Activated CD8-positive, alpha-beta memory T cell treated with anti-CD3 and anti-CD28 coated beads for 36 hours (primary cell): ENCODE data around the gene PSMG3. TPM values are rescaled to one million over a fixed set of nuclear protein-coding genes. Genes with fewer than 3 reads are reported as not detected.

Experiments used
- CTCF ChIA-PET: fragments of 350-600 bp; sonication (Branson Sonifier 250); formaldehyde crosslinking; loops from one replicate; lab custom pipeline; 2021; ENCODE audit warnings: antibody characterized with exemption; lab: Charles Lee
- POLR2A ChIA-PET: fragments of 350-600 bp; sonication (Branson Sonifier 250); formaldehyde crosslinking; loops from one replicate; lab custom pipeline; 2021; ENCODE audit warnings: antibody characterized with exemption; lab: Charles Lee
- total RNA-seq, 2 experiments: library from RNA; stranded (reverse); gene quantifications; one replicate each; pipeline ENCODE4 v1.2.3, GENCODE V29; 2021

Gene PSMG3
- total RNA-seq, result 10 to 100 TPM; 69.9 to 74.6 TPM

DNA sequence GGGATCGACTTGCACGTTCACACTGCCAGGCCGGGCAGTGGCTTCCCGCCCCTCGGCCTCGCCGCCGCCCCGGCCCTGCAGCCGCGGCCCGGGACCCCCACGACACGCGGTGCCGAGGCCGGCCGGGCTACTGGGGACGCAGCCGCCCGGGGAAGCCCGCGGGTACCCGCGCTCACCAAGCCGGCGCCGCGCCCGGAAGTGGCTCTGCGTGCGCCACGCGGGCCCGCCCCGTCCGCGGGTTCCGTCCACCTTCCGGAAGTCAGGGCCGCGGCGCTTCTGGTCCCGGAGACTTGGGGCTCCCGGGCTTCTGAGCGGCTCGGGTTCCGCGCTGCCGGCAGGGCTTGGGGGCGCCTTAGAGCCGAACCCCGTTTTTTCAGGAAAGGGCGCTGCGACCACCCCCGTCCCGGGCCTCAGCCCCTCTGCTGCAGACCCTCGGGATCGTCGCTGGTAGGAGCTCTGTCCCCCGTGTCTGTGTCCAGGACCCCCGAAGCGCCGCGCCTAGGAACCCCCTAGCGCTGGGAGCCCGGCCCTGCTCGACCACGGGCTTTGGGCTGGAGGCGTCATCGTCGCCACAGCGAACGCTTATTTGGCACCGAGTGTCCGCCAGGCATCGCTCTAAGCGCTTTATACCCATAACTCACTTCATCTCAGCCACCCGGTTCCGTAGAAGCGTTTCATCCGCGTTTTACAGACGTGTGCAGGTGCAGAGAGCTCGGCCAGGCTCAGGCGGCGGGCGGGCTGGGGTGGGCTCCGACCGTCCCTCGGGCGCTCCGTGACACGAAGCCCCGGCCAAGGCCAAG lies at the start of gene PSMG3:
Gene PSMG3, minus strand, starts transcription at position 200 of the 800 bp plus-strand sequence. CDS start 693 bp downstream, outside the sequence.
- CTCF ChIA-PET, result interaction anchor here (0.7 to 1.0 kb wide), 3 partner anchors 9 to 68 kb away, joined by 3 to 6 read pairs (median 3); no protein-coding TSS in a partner anchor
- POLR2A ChIA-PET, result no interaction called here

DNA sequence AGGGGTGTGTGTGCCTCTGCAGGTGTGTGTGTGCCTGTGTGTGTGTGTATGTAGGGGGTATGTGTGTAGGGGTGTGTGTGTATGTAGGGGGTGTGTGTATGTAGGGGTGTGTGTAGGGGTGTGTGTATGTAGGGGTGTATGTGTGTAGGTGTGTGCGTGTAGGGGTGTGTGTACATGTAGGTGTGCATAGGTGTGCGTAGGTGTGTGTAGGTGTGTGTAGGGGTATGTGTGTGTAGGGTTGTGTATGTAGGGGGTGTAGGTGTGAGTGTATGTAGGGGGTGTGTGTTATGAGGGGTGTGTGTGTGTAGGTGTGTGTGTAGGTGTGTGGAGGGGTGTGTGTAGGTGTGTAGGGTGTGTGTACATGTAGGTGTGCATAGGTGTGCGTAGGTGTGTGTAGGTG lies 48.6 kb upstream of the PSMG3 start:
- CTCF ChIA-PET, result no interaction called here
- POLR2A ChIA-PET, result no interaction called here

- POLR2A ChIA-PET, result no interaction called here
- CTCF ChIA-PET, result no interaction called here
These were observed 48.1 kb upstream of the PSMG3 start for GRCh38 chr7:1617957-1618356.

DNA sequence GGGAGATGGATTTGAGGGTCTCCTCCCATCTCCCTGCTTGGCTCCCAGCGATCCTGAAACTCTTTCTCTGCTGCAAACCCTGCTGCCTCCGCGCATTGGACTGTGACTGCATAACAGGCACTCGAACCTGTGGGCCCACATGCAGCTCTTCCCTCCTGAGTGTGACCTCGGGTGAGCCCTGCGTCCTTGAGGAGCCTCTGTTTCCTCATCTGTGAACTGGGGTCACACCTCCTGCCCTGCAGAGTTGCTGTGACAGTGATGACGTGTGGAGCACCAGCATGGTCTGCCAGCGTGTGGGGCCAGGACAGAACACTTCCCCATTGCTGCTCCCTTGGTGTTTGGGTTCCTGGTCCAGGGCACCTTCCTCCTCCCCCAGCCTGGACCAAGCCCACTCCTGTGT lies 46.9 kb upstream of the PSMG3 start:
- CTCF ChIA-PET, result interaction anchor here (0.5 kb wide), 1 partner anchor 543 kb away, joined by 3 read pairs; no protein-coding TSS in a partner anchor
- POLR2A ChIA-PET, result no interaction called here

DNA sequence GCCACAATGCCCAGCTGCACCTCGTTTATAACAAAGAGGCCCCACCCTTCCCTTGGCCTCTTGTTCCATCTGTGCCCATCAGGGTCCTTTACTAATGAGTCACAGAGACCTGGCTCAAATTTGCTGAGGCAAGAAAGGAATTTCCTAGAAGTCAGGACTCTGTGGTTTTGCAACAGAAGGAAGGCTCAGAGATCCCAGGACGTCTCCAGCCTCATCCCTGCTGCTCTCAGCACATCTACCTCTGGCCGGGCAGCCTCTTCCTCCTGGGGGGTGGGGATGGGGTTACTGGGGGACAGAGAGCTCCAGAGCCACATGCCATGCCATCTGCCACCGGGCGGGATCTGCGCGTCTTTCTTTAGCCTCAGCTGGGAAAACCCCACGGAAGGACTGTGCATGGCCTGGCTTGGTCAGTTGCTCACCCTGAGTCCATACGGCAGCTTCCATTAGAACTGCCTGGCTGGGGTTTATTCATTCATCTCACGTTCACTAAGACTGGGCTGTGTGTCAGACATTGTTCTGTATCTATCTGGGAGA lies 41.9 kb upstream of the PSMG3 start:
- POLR2A ChIA-PET, result no interaction called here
- CTCF ChIA-PET, result no interaction called here

- ChIA-PET POLR2A (no interaction called here), CTCF (no interaction called here)
These were observed 41.0 kb upstream of the PSMG3 start for GRCh38 chr7:1610678-1611302.

- ChIA-PET CTCF (no interaction called here), POLR2A (no interaction called here)
These were observed 40.3 kb upstream of the PSMG3 start for GRCh38 chr7:1610013-1610677.

- POLR2A ChIA-PET, result no interaction called here
- CTCF ChIA-PET, result no interaction called here
These were observed 39.2 kb upstream of the PSMG3 start for GRCh38 chr7:1609023-1609422.

GRCh38 chr7:1608318-1608717 lies 38.5 kb upstream of the PSMG3 start:
- ChIA-PET POLR2A (no interaction called here), CTCF (no interaction called here)

DNA sequence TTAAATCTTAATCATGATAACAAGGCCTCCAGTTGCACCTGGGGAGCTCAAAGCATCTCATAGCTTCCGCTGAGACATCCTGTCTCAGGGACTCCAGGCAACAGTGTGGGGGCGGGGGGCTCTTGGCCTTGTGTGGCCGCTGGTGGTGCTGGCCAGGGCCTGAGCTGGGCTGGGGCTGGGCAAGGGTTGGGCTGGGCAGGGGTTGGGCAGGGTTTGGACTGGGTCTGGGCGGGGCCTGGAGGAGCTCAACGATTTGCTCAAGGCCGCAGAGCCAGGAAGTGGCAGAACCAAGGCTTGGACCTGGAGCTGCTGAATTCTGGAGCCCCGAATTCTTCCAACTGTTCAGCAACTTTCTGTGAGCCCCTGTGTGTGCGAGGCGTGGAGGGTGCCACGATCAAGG lies 37.9 kb upstream of the PSMG3 start:
- ChIA-PET POLR2A (no interaction called here), CTCF (no interaction called here)

DNA sequence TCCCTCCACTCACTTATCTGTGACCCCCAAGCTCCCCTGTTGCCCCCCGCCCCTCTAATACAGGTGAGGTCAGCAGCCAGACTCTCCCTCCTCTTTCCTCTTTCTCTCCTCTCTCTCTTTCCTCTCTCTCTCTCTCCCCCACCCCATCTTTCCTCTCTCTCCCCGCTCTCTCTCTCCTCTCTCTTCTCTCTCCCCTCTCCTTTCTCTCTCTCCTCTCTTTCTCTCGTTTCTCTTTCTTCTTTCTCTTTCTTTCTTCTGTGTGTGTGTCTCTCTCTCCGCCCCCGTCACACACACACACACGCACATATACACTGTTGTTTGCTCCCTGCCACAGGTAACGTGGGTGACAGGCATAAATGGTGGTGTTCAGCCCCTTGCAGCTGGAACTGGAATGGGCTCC lies 37.2 kb upstream of the PSMG3 start:
- POLR2A ChIA-PET, result no interaction called here
- CTCF ChIA-PET, result no interaction called here

DNA sequence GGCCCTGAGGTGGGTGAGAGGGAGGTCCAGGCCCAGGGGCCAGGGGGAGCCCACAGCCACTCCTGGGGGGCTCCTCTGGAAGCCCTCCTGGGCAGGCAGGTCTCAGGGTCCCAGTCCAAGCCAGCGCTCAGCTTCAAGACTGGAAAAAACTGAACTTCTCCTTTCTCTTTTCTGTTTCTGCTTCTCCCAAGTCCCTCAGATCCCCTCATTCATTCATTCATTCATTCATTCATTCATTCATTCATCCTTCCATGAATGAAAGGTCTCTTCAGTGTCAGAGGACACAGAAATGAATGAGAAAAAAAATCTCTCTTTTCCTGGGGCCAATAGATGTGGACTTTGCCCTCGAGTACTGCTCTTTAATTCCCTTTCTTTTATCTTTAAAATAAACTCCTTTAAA lies 34.6 kb upstream of the PSMG3 start:
- CTCF ChIA-PET, result no interaction called here
- POLR2A ChIA-PET, result no interaction called here

DNA sequence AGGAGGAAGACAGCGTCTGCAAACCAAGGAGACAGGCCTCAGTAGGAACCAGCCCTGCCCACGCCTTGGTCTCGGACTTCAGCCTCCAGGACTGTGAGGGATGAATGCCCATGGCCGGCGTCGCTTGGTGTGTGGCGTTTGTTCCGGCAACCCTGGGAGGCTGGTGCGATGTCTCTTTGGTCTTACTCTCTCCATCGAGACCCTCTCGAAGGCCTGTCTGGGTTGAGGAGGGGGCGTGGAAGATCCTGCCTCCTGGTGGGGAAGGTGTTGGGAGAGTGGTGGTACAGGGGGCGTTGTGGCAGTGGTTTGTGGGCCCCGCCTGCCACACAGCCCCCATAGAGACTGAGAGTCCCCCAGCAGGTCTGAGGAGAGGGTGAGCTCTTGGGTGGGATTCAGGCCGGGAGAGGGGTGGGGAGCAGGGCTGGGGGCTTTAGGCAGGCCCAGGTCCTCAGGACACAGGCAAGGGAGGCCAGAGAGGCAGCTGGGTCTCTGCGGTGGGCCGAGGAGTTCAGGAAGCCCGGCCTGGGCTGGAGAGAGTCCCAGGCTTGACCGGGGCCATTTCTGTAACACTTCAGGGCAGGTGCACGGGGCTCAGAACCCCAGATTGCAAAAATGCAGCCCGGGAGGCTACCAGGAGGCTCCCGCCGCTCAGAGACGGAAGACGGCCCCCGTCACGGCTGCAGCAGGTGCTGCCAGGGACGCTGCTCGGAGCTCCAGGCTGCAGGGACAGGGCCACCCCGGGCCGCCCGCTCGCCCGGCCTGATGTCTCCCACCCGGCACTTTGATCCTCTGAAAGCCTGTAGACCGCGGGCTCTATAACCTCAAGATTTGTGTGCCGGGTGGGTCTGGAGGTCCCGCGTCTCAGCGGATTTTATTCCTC lies 33.8 kb upstream of the PSMG3 start:
- ChIA-PET CTCF (interaction anchor here (0.6 kb wide), 1 partner anchor 380 kb away, joined by 4 read pairs; no protein-coding TSS in a partner anchor), POLR2A (no interaction called here)

DNA sequence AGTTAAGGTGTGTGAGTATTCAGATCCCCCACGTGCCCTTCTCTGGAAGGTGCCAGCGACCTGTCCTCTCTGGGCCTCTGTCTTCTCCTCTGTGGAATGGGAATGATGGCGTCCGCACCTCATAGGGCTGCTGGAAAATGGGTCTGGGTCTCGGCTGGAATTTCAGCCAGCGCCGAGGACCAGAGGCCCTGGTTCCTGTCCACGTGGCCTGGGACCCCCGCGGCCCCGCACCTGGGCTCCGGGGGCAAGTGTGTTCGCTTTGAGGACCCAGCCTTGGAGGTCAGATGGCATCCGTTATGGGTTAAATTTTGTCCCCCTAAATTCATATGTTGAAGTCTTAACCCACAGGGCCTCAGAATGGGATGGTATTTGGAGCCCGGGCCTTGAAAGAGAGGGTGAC lies 32.6 kb upstream of the PSMG3 start:
- ChIA-PET CTCF (no interaction called here), POLR2A (no interaction called here)

DNA sequence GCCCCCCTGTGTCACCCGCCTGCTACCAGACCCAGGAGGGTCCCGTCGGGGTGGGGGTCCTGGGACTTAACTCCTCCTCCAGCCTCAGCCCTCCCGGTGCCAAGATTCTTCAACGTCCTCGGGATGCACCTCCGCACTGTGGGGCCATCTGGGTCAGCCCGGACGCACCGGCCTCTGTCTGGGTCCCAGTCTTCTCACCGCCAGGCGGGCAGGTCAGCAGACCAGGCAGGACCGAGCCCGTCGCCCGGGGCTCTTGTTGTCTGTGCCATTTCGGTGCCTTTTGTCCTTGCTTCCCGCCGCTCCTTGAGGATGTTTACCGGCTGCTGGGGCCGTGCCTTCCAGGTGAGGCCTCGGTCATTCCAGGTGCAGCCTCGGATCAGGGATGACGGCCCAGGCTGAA lies 32.1 kb upstream of the PSMG3 start:
- CTCF ChIA-PET, result no interaction called here
- POLR2A ChIA-PET, result no interaction called here

DNA sequence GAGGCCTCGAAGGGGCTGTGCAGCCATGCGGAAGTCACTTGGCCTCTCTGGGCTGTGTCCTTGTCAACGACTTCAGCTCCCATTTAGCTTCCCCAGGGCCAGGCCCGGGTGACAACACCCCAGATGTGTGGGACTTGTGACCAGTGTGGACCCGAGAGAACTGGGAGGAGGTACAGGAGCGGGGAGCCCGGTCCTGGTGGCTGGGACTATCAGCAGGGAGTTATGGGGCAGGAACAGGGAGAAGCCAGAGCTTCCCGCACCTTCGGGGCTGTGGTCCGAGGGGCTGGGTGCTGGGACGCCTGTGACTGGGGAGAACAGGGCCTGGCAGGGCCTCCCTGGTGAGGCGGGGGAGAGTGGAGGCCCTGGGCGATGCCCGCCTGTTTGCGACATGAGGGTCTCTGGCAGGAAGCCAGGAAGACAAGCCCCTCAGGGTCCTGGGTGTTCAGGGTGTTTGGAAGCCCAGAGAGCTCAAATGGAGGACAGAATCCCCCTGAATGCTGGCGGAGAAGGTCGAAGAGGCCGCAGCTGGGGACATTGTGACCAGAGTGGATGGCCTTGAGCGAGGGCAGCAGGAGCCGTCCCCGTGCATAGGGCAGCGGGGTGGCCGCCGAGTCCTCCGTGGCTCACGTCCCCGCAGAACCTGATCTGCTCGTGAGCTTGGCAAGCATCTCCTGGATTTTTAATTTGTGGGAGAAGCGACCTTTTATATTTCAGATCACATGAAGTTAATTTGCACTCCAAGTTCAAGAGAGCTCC lies 30.0 kb upstream of the PSMG3 start:
- POLR2A ChIA-PET, result no interaction called here
- CTCF ChIA-PET, result no interaction called here

DNA sequence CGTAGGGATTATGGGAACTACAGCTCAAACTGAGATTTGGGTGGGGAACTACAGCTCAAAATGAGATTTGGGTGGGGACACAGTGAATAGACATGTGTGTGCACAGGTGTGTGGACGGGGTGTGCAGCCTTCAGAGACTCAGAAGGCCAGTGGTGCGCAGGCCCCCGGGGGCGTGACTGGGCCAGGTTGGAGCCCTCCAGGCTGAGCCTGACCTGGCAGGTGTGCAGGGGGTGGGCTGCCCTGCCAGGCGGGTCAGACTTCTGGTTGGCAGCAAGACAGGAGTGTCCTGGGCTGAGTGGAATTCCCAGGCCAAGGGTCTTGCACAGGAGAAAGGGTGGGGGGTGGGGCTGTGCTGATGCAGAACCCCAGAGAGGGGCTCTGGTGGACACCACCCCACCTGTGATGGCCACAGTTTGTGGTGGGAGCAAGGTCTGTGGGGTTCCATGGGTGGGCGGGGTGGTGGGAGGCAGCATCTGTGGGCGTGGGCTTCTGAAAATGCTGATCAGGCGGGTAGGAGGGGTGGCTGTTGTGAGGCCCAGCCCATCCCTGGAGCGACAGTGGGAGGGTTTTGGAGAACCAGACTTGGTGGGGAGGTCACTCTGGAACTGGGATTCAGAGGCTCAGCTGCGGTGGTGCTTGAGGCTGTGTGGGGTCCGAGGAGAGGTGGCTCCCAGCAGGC lies 29.3 kb upstream of the PSMG3 start:
- POLR2A ChIA-PET, result no interaction called here

GRCh38 chr7:1598286-1598685 lies 28.5 kb upstream of the PSMG3 start:
- ChIA-PET POLR2A (no interaction called here), CTCF (no interaction called here)

More for the DNA sequence above, 29.3 kb upstream of the PSMG3 start:
- CTCF ChIA-PET, result no interaction called here
